HL-60 (cell line): ENCODE data around the gene MAT2A.

Experiments
- DNase-seq, 2 experiments: peaks; one replicate each; pipeline ENCODE4 v3.0.0-alpha.2; 2010 to 2020; ENCODE audit warnings: low read depth in 1 of 2, low spot score in 1 of 2
- H3K27ac ChIP-seq: fragments of 250-450 bp; sonication (Bioruptor Pico); replicated peaks from 2 replicates; pipeline ENCODE4 v1.5.1; 2020; ENCODE audit warnings: mild to moderate bottlenecking, moderate library complexity
- H3K27me3 ChIP-seq: fragments of 250-450 bp; sonication (Bioruptor Pico); 2 replicates; pipeline ENCODE4 v1.5.1; 2021; ENCODE audit warnings: mild to moderate bottlenecking, moderate library complexity; ENCODE audit not compliant: insufficient read depth, poor library complexity, severe bottlenecking
- H3K4me3 ChIP-seq: replicated peaks from 2 replicates; pipeline ENCODE4 v1.5.1; 2011; ENCODE audit warnings: mild to moderate bottlenecking, control low read depth, low read length; ENCODE audit not compliant: insufficient read depth
- GABPA ChIP-seq: IDR thresholded peaks from 2 replicates; pipeline ENCODE4 v1.6.1; 2012; ENCODE audit warnings: low read depth
- POLR2AphosphoS5 ChIP-seq: IDR thresholded peaks from 2 replicates; pipeline ENCODE4 v1.6.1; 2012; ENCODE audit warnings: low read depth
- REST ChIP-seq: IDR thresholded peaks from 2 replicates; pipeline ENCODE4 v1.6.1; 2012; ENCODE audit warnings: low read depth; ENCODE audit not compliant: insufficient replicate concordance
- SPI1 ChIP-seq: IDR thresholded peaks from 2 replicates; pipeline ENCODE4 v1.6.1; 2012; ENCODE audit warnings: low read depth, mild to moderate bottlenecking, borderline replicate concordance
- TF ChIP-seq, protein P1 (sequence below): IDR thresholded peaks from one replicate; pipeline ENCODE4 v1.5.1; 2011; ENCODE audit warnings: low read length, control low read depth, inconsistent platforms; ENCODE audit not compliant: insufficient read depth

Gene MAT2A

DNA sequence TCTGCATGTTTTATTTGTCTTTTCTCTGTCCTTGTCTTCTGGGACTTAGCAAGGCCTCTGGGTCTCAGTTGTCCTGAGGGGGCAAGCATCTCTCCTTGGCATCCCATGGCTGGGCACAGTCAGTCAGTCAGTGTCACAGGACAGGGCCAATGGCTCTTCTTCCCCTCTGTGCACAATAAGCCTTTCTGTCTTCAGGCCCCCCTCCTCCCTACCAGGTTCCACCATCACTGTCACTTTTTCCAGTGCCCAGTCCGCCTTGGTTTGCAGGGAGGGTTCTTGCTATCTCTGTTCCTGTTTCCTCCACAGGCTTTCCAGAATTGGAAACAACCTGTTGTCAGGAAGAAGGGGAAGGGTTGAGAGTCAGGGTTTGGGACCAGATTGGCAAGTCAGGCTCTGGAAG lies 43.5 kb downstream of the MAT2A start:
- no peak for DNase-seq

DNA sequence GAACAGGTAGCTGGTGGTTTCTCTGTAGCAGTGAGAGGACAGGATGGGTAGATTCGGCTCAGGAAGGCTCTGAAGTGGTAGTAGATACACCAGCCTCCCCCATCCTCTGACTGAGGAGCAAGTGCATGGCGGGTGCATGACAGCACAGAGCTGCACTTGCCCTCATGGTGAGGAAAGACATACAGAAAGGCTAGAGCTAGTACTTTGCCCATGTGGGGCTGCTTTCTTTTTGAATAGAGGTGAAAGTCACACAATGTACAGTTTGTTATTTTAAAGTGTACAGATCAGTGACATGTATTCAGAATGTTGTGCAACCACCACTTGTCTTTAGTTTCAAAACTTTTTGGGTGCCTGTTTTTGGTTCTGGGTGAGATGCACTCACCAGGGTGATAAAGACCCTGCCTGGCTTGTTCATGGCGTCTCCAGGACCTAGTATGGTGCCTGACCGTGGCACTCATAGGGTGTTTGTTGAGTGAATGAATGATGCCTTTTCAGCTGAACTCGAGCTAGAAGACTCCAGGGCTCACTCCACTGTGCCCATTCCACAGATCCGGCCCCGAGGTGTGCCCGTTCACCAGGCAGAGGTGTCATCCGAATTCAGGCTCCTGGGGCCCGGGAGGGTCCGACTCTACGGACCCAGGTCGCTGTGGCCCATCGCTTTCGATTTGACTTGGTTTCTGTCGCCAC lies 44.8 kb downstream of the MAT2A start:
- Histone ChIP-seq H3K27ac (peak overlapping the region; percentile 17), H3K4me3 (no peak overlapping the region)
- no peak for TF ChIP-seq SPI1
- no peak for TF ChIP-seq REST
- 0 out of 2 replicates have a peak, but pooled peaks have one; percentile 2 for TF ChIP-seq POLR2AphosphoS5

More for the DNA sequence above, 43.5 kb downstream of the MAT2A start:
- TF ChIP-seq GABPA (no peak), POLR2AphosphoS5 (0 out of 2 replicates have a peak, but pooled peaks have one; percentile 4)
- peak overlapping the region; percentile 19 for H3K27ac ChIP-seq
- H3K4me3 ChIP-seq: no peak overlapping the region
- H3K27me3 ChIP-seq: no peaks in the 10 kb centered on the region

GRCh38 chr2:85584354-85584856 lies 45.4 kb downstream of the MAT2A start, which contains the start of gene VAMP5:
VAMP5 (plus strand) TSS chr2:85584431; CDS start chr2:85584491, 60 bp downstream.
- Histone ChIP-seq H3K27me3 (no peaks in the 10 kb centered on the region), H3K4me3 (no peak within 1 kb of the TSS), H3K27ac (peak within 1 kb of the TSS; percentile 63)
- no peak for DNase-seq
- TF ChIP-seq, protein P1, sequence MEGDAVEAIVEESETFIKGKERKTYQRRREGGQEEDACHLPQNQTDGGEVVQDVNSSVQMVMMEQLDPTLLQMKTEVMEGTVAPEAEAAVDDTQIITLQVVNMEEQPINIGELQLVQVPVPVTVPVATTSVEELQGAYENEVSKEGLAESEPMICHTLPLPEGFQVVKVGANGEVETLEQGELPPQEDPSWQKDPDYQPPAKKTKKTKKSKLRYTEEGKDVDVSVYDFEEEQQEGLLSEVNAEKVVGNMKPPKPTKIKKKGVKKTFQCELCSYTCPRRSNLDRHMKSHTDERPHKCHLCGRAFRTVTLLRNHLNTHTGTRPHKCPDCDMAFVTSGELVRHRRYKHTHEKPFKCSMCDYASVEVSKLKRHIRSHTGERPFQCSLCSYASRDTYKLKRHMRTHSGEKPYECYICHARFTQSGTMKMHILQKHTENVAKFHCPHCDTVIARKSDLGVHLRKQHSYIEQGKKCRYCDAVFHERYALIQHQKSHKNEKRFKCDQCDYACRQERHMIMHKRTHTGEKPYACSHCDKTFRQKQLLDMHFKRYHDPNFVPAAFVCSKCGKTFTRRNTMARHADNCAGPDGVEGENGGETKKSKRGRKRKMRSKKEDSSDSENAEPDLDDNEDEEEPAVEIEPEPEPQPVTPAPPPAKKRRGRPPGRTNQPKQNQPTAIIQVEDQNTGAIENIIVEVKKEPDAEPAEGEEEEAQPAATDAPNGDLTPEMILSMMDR: no peak
- TF ChIP-seq REST: no peak
- TF ChIP-seq SPI1: no peak
- no peak for TF ChIP-seq GABPA

More for the DNA sequence above, 44.8 kb downstream of the MAT2A start:
- no peaks in the 10 kb centered on the region for H3K27me3 ChIP-seq
- no peak for DNase-seq

DNA sequence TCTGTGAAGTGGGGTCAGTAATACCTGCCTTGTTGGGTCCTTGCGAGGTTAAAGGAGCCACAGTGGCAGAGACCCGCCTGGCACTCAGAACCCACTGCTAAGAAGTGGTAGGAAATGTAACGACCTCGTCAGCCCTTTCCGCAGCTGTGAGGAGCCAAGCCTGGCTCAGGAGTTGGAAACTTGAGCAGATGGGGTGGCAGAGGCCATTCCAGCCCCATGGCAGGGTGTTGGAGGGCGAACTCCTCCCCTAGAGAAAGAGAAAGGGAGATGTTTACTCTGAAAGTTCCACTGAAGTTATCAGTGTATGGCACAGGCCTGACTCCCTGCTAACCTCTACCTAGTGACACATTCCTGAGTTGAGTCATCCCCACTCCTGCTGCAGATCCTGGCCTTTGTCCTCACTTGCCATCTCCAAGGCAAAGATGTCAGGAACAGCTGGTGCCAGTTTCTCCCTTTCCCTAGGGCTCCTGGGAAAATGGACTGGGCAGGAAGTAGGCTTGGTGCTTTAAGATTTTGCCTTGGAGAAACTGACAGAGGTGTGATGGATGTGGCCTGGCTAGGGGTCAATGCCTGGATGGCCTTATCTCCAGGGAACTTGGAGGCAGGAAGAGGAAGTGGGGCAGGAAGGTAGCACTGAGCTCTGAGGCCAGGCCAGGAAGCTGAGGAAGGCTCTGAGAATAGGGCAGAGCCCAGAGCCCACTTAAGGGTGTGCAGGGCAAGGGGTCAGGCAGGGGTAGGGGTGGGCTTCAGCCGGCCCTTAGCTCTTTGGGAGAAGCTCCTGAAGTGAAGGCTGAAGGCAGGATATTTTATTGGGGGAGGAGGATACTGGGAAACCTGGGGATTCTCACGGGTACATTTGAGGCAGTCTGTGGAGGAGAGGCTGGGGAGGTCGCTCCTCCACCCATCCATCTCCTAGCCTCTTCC lies 46.2 kb downstream of the MAT2A start:
- Histone ChIP-seq H3K27ac (peak overlapping the region; percentile 63), H3K4me3 (no peak overlapping the region), H3K27me3 (no peaks in the 10 kb centered on the region)
- TF ChIP-seq, protein P1: no peak
- peak; percentile 83 for TF ChIP-seq SPI1
- TF ChIP-seq GABPA: no peak
- TF ChIP-seq REST: no peak
- peak in 1 of 2 experiments; percentile 35 for DNase-seq
